Fibroblast of skin of right quadriceps (primary cell): ENCODE data around the gene KRTAP5-4.
"Not testable (repeated sequence)": the region's sequence is repeated elsewhere in the genome, so short reads cannot be mapped to it uniquely, and the experiment has no call there.

Experiments used
- DNase-seq: peaks from one replicate; pipeline ENCODE4 v3.0.0-alpha.2; 2013

Gene KRTAP5-4

DNA sequence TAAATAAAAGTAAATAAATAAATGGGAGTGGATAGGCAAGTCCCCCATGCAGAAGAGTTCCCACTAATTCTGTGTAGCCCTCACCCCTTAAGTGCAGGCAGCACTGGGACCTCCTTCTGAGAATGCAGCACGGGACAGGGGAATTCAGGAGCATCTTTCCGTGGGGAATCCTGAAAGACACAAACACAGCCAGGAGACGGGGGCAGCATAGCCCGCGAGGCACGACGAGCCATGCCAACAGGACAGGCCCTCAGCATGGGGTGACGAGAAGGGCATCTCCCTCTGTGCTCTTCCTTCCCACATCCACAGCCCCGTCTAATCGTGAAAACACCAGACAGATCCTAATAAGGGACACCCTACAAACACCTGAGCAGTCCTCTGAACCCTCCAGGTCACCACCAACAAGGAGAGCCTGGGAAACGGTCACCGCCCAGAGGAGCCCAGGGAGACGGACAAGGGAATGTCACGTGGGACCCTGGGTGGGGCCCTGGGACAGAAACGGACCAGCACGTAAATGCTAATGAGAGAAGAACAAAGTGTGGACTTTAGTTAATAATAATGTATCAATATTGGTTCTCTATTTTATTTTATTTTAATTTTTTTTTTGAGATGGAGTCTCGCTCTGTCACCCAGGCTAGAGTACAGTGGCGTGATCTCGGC is 14.5 kb upstream of the KRTAP5-4 start:
- no peak for DNase-seq

DNA sequence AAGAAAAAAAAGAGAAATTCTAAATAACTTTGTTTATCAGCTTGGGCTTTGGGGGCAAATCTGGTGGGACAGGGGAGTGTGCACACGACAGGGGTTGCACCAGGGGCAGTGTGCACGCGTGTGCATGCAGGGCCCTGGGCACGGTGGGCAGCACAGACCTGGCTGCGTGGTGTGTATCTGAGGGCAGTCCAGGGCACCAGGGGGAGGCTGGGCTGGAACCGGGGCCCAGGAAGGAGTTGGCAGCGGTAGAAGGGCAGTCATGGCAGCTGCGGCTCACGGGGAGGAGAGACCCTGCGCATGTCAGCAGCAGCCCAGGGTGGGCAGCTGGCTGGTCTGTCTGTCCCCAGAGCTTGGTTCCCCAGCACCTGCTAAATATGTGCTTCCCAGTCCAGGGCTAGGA is 11.9 kb upstream of the KRTAP5-4 start:
- DNase-seq: no peak

DNA sequence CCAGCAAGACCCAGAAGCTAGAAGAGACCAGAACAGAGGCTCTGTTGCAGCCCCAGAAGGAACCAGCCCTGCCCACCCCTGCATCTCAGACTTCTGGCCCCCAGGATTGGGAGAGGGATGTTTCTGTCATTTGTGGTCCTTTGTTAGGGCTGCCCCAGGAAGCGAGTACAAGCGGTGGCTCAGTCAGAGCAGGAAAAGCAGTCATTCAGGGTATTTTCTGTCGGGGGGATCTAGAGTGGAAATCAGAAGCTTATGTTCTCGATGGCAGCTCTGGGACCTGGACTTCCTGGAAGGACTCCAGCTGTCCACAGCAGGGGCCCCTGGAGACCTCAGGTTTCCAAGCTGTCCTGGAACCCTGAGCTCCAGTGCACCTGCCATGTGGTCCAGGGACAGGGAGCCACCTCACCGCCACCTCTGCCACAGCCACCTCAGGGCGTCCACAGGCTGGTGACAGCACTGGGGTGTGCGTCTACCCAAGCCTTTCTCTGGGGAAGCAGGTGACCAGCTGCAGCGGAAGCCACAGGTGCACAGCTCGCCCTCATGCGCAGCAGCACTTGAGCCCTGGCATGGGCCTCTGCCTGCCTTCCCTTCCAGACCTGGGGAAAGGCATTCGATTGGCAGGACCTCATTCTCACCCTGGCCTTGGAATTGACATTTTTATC is 10.2 kb upstream of the KRTAP5-4 start:
- no peak for DNase-seq

GRCh38 chr11:1631066-1631568 is 9.2 kb upstream of the KRTAP5-4 start:
- no peak for DNase-seq

DNA sequence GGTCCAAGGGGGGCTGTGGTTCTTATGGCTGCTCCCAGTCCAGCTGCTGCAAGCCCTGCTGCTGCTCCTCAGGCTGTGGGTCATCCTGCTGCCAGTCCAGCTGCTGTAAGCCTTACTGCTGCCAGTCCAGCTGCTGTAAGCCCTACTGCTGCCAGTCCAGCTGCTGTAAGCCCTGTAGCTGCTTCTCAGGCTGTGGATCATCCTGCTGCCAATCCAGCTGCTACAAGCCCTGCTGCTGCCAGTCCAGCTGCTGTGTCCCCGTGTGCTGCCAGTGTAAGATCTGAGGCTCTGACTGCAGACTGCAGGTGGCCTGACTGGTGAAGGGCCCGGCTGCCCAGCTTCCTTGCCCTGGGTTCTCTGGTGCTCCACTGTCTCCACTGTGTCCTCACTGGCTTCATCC is 8.3 kb upstream of the KRTAP5-4 start:
- no peak for DNase-seq

DNA sequence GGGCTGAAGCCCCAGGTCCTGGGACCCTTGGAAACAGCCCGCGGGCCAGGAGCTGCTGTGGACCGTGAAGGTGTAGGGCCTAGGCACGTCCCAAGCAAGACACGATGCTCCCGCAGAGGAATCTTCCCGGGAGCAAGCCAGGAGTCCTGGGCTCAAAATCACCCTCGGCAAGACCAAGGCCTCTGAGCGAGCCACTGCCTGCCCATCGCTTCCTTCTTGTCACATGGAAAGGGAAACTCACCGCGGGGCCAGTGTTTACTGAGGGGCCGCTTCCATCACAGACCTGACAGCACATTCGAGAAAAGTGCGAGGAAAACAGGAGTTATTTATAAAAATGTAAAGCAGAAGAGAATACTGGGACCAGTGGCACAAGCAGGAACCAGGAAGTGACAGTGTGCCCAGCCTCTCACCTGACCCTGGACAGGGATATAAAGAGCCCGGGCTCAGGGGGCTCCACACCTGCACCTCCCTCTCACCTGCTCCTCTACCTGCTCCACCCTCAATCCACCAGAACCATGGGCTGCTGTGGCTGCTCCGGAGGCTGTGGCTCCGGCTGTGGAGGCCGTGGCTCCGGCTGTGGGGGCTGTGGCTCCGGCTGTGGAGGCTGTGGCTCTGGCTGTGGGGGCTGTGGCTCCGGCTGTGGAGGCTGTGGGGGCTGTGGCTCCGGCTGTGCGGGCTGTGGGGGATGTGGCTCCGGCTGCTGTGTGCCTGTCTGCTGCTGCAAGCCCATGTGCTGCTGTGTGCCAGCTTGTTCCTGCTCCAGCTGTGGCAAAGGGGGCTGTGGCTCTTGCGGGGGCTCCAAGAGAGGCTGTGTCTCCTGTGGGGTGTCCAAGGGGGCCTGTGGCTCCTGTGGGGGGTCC is 7.6 kb upstream of the KRTAP5-4 start, which contains the start of gene KRTAP5-5:
TSS of gene KRTAP5-5 (plus strand) at position 450 of the 860 bp plus-strand sequence. CDS start at position 516, 66 bp downstream.
- no peak for DNase-seq

GRCh38 chr11:1628506-1629325 is 6.8 kb upstream of the KRTAP5-4 start:
- DNase-seq: no peak

GRCh38 chr11:1625541-1625940 is 3.6 kb upstream of the KRTAP5-4 start:
- DNase-seq: no peak

GRCh38 chr11:1624621-1625020 is 2.7 kb upstream of the KRTAP5-4 start:
- DNase-seq: no peak

GRCh38 chr11:1623716-1624115 is 1.8 kb upstream of the KRTAP5-4 start:
- no peak for DNase-seq

DNA sequence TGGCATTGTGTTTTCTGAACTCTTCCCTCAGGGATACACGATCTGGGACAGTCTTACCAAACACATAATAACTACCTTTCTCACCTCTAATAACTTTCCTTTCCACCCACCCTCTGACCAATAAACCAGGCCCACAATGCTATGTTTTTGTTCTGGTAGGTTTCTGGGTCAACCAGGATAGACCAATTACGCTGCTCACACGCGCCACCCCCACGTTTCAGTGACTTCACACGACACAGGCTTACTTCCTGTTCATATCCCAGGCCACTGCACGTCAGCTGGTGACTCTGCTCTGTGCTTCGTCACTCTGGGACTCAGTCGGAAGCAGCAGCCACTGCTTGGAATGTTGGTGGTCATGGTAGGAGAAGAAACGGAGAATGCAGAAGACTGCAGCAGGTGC is 2.5 kb downstream of the KRTAP5-4 start:
- no peak for DNase-seq

GRCh38 chr11:1618231-1618630 is 3.7 kb downstream of the KRTAP5-4 start:
- peak; percentile 13 for DNase-seq

GRCh38 chr11:1608363-1608762 is 13.6 kb downstream of the KRTAP5-4 start, which contains the start of gene KRTAP5-3:
KRTAP5-3 (minus strand) TSS chr11:1608463; CDS start chr11:1608385, 78 bp downstream.
- no peak for DNase-seq

- not testable (repeated sequence) for DNase-seq
Measured at GRCh38 chr11:1607901-1608300, 14.0 kb downstream of the KRTAP5-4 start.

DNA sequence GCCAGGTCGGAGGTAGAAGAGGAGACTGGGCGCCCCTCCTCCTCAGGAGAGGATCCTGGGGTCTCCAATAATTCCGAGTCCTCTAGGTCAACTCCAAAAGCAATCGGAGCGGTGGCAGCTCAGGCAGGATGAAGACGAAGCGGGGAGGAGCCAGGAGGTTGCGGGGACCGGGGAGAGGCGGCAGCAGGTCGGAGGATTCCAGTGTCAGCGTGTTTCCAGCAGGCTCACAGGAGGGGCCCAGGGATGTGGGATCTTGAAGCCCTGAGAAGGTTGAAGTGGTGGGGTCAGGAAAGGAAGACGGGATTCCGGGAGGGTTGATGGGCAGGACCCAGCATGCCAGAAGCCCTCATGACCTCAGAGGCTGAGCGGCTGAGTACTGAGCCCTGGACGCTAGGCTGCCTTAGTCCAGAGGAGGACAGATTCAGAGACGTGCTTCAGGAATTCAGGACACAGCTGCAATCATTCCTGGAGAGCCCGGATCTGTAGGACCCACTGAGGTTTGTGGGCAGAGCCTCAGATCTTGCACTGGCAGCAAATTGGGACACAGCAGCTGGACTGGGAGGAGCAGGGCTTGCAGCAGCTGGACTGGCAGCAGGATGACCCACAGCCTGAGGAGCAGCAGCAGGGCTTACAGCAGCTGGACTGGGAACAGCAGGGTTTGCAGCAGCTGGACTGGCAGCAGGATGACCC is 14.6 kb downstream of the KRTAP5-4 start:
- DNase-seq: not testable (repeated sequence)

- DNase-seq: not testable (repeated sequence)
Measured at GRCh38 chr11:1605923-1606322, 16.0 kb downstream of the KRTAP5-4 start.

DNA sequence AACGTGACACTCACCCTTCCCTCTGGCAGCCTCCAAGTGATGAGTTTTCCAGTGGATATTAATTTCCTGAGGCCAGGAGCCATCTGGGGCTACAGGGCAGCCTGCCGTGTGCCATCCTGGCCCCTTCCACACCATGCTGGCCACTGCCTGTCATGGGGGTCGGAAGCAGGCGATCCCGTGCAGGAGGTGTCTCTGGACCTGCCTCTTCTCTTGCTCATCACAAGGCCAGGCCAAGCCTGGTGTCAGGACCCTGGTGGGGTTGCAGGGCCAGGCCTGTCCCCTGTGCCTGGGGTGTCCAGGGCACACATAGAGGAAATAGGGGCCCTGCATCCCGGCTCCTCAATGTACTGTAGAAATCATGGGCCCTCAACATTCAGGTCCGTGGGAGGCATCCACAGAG is 17.2 kb downstream of the KRTAP5-4 start:
- no peak for DNase-seq

DNA sequence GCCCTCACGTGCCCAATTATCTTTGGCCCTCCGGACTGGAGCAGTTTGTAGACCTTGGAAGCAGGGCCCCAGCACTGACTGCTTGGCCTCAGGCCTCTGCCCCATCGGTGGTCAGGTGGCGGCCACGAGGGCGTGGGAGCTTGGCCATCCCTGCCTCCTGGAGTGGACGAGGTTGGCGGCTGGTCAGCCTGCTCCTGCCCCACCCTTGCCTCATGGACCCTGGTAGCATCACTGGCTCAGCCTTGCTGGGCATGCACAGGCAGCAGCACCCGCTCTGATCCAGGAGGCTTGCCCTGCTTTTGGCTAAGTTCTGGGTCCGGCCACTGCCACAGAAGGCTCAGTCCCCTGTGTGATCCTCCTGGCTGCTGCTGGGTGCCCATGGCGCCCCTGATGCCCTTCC is 17.8 kb downstream of the KRTAP5-4 start:
- DNase-seq: no peak

- DNase-seq: no peak
Measured at GRCh38 chr11:1603629-1604028, 18.3 kb downstream of the KRTAP5-4 start.

GRCh38 chr11:1601663-1602062 is 20.3 kb downstream of the KRTAP5-4 start:
- DNase-seq: not testable (repeated sequence)

DNA sequence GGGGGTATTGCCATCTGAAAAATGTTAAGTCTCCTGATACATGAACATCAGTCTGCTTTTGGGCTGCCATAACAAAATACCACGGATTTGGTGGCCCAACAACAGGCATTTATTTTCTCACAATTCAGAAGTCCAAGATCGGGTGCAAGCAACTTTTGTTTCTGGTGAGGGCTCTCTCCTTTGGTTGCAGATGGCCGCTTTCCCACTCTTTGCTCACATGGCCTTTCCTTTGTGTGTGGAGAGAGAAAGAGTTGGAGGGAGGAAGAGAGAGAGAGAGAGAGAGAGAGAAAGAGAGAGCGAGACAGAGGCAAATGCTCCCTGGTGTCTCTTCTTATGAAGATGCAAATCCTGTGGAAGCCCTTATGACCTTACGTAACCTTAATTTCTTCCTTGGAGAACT is 21.3 kb downstream of the KRTAP5-4 start:
- no peak for DNase-seq

DNA sequence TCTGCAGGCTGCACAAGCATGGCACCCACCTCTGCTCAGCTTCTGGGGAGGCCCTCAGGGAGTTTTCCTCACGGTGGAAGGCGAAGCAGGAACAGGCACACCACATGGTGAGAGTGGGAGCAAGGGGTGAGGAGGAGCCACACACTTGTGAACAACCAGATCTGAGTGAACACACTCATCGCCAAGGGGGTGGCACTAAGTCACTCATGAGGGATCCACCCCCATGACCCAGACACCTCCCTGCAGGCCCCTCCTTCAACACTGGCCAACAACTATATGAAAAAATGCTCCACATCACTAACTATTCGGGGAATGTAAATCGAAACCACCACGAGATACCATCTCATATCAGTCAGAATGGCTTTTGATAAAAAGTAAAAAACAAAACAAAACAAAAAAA is 23.1 kb downstream of the KRTAP5-4 start:
- no peak for DNase-seq
